ENCODE measurements around the gene CDK13.
"Not testable (repeated sequence)": the region's sequence is repeated elsewhere in the genome, so short reads cannot be mapped to it uniquely, and the experiment has no call there.

CDK13 gene

DNA sequence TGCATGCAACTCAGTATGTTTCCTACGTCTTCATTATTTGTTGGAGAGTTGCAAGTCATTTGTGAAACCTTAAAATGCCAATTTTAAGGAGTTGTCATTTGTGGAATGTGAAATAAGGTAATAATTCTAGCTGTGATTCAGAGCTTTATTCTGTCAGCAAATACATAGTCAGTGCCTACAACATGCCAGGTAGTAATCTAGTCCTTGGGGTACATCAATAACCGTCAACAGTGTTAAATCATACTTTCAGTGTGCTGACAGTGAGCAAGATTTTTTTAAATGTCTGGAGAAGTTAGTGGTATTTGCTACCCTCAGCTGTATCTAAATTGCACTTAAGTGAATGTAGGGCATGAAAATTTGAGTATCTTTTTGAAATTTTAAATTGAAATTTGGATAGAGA is 147.7 kb downstream of the CDK13 start:
- DNase-seq (ENCODE audit: low read depth), result no peak

DNA sequence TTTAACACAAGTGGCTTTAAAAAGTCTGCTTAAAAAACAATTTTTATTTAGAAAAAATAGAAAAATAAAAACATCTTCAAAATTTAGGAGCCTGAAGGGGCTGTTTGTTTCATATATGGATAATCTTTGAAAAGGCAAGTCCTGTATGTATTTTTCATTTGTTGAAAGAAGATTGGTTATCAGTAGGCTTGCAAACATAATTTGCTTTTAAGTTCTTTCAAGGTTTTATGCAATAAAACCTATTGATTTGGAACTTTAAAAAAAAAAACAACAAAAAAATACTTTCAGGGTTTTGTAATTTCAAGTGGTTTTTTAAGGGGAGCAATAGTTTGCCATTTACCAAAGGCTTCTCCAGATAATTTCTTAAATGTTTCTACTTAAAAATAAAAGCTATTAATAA is 148.8 kb downstream of the CDK13 start:
- DNase-seq (ENCODE audit: low read depth), result no peak

DNA sequence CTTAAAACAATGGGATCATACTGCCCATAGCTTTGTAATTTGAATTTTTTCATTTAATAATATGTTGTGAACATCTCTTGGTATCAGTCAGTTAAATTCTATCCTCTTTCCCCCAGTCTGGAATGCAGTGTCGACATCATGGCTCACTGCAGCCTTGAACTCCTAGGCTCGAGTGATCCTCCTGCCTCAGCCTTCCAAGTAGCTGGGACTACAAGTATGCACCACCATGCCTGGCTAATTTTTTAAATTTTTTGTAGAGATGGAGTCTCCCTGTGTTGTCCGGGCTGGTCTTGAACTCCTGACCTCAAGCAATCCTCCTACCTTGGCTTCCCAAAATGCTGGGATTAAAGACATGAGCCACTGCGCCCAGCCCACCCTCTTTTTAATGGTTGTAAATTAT is 149.8 kb downstream of the CDK13 start:
- DNase-seq (ENCODE audit: low read depth), result no peak

DNA sequence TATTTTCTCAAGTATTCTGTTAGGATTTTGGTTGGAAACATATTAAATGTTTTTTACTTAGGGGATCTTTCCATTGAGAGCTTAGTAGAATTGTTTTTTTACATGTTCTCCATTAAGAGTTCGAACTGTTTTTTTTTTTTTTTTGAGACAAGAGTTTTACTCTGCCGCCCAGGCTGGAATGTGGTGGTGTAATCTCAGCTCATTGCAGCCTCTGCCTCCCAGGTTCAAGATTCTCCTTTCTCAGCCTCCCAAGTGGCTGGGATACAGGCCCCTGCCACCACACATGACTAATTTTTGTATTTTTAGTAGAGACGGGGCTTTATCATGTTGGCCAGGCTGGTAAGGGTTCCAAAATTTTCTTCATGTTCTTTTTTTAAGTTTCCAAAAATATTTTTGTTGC is 151.1 kb downstream of the CDK13 start:
- no peak for DNase-seq (ENCODE audit: low read depth)

DNA sequence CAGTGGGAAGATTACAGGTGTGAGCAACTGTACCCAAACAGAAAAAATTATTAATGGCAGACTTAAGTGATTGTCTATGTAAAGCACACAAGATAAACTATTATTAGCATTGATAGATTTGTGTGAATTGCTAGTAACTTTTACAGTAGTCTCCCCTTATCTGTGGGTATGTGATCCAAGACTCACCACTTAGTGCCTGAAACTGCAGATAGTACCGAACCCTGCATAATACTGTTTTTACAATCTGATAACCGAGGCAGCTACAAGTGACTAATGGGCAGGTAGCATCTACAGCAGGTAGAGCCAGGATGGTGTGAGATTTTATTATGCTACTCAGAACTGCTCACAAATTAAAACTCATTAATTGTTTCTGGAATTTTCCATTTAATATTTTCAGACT is 152.8 kb downstream of the CDK13 start:
- no peak for DNase-seq (ENCODE audit: low read depth)

DNA sequence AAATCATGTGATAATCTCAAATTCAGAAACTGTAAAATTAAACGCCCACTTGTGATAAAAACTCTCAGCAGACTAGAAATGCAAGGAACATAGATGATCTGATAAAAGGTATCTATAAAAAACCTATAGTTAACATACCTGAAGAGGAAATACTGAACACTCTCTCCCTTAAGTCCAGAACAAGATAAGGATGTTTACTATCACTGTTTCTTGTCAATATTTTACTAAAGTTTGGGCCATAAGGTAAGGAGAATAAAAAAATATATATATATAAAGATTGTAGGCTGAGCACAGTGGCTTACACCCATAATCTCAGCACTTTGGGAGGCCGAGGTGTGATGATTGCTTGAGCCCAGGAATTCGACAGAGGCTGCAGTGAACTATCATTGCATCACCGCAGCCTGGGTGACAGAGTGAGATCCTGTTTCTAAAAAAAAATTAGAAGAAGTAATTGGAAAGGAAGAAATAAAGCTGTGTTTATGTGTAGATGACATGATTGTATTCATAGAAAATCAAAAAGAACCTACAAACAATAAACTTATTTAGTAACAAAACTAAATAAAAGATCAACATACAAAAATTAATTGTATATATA is 155.9 kb downstream of the CDK13 start:
- DNase-seq (ENCODE audit: low read depth), result no peak

DNA sequence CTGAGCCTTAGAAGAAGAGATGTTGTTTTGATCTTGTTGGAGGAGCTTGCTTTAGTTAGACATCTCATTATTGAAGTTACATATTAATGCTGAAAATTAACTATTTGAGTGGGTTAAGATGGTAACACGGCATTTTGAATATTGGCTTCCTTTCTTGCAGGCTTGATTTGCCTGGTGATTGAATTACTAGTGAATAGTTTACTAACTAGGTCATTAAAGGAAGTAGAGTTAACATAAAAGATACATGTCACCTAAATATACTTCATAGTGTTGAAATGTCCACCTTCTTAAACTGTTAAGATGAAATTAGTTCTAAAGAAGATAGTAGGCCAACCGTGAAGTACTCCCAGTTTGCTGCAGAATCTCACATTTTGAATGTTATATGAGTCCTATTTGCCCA is 165.9 kb downstream of the CDK13 start:
- DNase-seq (ENCODE audit: low read depth), result no peak

DNA sequence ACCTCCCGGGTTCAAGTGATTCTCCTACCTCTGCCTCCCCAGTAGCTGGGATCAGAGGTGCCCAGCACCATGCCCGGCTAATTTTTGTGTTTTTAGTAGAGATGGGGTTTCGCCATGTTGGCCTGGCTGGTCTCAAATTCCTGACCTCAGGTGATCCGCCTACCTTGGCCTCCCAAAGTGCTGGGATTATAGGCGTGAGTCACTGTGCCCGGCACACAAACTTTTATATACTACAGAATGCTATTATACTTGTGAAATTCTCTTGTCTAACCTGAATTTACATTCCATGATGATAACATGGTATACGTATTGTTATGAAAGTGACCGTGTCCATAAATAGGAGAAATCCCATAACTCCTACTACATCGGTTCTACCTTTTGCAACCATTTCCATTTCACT is 167.1 kb downstream of the CDK13 start:
- DNase-seq (ENCODE audit: low read depth), result not testable (repeated sequence)

DNA sequence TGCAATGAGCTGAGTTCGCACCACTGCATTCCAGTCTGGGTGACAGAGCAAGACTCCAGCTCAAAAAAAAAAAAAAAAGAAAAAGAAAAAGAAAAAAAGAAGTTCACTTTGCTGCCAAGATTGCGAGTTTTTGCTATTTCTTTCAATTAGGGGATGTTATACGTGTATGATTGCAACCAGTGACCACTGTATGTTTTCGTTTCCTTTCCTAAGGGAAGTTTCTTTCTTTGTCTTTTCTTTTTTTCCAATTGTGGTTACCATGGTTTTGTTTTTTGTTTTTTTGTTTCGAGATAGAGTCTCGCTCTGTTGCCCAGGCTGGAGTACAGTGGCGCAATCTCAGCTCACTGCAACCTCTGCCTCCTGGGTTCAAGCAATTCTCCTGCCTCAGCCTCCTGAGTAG is 168.1 kb downstream of the CDK13 start:
- not testable (repeated sequence) for DNase-seq (ENCODE audit: low read depth)

DNA sequence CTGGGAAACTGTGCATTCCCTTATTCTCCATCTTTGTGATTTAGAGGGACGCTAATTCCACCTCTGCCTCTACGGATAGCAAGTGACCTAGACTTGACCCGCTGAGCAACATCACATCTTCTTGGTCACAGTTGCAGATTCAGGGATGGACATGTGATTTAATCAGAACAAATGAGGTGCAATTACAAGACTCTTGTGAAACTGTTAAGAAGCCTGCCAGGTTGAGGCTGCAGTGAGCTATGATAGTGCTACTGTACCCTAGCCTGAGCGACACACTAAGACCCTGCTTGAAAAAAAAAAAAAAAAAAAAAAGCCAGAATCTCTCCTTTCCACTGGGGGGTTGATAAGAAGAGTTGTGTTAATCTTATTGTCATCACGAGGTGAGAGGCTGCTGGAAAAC is 170.0 kb downstream of the CDK13 start:
- no peak for DNase-seq (ENCODE audit: low read depth)

DNA sequence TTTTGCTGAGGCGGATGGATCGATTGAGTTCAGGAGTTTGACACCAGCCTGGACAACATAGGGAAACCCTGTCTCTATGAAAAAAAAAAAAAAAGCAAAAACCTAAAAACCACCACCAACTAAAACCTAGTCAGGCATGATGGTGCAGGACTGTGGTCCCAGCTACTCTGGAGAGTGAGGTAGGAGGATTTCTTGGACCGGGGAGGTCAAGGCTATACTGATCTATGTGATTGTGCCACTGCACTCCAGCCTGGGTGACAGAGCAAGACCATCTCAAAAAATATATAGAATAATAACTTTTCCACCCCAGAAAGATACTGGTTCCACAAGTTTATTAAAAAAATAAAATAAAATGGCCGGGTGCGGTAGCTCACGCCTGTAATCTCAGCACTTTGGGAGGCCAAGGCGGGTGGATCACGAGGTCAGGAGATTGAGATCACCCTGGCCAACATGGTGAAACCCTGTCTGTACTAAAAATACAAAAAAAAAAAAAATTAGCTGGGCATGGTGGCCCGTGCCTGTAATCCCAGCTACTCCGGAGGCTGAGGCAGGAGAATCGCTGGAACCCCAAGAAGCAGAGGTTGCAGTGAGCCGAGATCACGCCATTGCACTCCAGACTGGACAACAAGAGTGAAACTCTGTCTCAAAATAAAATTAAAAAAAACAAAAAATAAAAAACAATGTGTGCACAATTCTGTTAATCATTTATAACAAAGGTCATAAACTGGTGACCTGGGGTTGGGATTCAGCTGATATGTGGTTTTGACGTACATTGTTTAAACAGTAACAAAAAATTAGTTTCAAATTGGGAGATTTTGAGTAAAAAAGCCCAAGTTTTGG is 172.3 kb downstream of the CDK13 start:
- not testable (repeated sequence) for DNase-seq (ENCODE audit: low read depth)

DNA sequence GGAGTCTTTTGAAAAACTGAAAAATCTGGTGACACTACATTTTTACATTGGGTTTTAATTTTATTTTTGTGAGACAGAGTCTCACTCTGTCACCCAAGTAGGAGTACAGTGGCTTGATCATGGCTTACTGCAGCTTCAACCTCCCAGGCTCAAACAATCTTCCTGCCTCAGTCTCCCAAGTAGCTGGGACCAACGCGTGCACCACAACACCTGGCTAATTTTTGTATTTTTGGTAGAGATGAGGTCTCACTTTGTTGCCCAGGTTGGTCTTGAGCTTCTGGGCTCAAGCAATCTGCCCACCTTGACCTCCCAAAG is 172.8 kb downstream of the CDK13 start:
- no peak for DNase-seq (ENCODE audit: low read depth)

DNA sequence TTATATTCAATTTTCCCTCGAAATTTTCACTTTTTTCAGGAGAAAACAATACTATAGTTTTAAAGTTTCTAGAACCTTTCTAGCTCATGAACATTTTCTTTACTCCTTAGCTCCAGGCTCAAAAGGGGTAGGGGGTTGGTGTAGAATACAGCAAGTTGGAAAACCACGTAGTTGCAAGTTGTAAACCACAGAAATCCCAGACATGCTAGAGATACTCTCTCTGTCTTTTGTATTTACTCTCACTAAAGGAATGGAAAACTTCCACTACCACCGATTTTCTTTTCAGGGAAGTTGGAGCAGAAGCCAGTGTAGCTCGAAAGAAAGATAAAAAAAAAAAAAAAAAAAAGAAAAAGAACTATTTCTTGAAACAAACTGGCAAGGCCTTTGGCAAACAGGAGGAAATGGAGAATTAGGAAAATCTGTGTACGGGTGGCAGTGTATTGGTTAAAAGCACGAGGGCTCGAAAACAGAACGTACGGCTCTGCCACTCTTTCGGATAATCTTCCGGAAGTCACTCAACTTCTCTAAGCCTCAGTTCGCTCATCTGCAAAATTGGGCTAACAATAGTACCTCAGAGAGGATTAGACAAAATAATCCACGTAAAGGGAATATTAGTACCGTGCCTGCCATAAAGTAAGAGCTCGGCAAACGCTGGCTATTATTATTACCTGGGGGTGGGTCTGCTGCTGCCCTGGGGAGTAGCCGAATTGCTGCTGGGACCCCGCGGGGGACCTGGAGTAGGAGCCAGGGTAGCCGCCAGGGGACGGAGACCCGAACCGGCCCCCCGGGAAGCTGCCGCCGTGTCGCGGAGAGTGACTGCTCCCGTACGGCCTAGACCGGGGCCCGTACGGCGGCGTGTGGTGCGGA is 183.7 kb downstream of the CDK13 start:
- no peak for DNase-seq (ENCODE audit: low read depth)

DNA sequence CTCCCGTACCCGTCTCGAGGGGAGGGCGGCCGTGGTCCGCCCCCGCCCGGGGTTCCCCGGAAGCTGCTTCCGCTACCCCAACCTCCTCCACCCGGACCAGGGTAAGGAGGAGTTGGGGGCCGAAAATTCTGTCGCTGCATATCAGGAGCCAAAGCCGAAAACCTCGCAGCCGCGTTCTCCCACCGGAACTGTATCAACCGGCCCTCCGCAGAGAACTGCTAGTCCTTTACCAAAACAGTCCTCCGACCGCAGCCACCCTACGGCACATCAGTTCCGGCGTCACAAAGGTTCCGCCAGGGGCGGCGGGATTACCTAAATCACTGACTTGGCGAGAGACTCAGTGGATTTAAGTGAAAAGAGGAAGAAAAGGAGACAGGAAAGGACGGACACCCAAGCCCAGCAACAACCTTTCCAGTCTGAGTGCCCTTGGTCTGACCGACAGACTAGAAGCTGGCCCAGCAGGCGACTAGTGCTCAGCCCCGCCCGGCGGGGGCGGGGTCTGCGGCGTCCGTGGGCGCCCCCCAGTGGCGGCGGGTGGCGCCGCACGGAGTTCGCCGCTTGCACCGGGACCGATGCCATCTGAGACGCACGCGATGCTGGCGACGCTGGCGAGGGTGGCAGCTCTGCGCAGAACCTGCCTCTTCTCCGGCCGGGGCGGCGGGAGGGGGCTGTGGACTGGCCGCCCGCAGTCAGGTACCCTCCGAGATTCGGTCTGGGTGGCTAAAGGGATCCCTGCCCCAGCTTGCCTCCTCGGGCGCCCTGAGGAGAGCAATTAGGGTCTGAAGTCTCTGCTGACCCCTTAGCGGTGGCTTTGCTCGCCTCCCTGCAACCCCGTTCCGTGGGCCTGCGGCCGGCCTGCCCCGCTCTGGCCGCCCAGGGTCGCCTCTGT is 184.6 kb downstream of the CDK13 start, which contains the start of the genes MPLKIP and SUGCT:
Gene MPLKIP, minus strand, starts transcription at position 195 of the 889 bp plus-strand sequence. Its CDS starts 55 bp downstream, at position 140.
Gene SUGCT, plus strand, starts transcription at position 578 of the 889 bp plus-strand sequence.
- peak; percentile 70 for DNase-seq (ENCODE audit: low read depth)

DNA sequence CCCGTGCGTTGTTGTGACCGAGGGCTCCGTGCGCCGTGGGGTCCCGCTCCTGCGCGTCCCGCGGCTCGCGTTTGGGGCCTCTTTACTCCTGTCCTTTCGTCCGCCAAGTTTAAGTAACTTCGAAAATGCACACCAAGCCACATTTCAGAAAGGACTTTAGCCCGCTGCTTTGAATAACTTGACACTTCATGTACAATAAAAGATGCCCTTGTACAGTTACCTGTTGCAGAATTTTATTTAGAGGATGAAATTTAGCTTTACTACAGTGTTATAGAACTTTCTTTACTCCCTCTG is 185.2 kb downstream of the CDK13 start:
- no peak for DNase-seq (ENCODE audit: low read depth)

DNA sequence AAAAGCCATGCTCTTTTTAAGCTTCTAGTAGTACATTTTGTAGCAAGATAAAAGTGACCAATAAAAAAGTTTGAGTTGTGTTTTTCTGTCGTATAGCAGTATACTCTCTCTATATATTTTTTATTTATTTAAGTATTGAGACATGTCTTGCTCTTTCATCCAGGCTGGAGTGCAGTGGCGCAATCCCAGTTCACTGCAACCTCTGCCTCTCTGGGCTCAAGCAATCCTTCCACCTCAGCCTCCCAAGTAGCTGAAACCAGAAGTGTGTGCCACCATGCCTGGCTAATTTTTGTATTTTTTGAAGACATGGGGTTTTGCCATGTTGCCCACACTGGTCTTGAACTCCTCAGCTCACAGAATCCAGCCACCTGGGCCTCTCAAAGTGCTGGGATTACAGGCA is 187.5 kb downstream of the CDK13 start:
- no peak for DNase-seq (ENCODE audit: low read depth)

DNA sequence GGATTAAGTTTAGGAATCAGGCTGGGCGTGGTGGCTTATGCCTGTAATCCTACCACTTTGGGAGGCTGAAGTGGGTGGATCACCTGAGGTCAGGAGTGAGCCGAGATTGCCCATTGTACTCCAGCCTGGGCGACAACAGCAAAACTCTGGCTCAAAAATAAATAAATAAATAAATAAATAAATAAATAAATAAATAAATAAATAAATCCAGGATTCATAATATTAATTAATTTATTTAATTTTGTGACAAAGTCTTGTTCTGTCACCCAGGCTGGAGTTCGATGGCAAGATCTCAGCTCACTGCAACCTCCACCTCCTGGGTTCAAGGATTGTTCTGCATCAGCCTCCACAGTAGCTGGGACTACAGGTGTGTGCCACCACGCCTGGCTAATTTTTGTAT is 188.9 kb downstream of the CDK13 start:
- no peak for DNase-seq (ENCODE audit: low read depth)

DNA sequence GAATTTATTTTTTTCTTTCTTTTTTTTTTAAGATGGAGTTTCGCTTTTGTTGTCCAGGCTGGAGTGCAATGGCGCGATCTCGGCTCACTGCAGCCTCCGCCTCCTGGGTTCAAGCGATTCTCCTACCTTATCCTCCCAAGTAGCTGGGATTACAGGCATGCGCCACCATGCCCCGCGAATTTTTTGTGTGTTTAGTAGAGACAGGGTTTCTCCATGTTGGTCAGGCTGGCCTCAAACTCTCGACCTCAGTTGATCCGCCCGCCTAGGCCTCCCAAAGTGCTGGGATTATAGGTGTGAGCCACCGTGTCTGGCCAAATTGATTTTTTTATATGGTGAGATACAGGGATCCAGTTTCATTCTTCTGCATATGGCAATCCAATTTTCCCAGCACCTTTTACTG is 189.8 kb downstream of the CDK13 start:
- not testable (repeated sequence) for DNase-seq (ENCODE audit: low read depth)

DNA sequence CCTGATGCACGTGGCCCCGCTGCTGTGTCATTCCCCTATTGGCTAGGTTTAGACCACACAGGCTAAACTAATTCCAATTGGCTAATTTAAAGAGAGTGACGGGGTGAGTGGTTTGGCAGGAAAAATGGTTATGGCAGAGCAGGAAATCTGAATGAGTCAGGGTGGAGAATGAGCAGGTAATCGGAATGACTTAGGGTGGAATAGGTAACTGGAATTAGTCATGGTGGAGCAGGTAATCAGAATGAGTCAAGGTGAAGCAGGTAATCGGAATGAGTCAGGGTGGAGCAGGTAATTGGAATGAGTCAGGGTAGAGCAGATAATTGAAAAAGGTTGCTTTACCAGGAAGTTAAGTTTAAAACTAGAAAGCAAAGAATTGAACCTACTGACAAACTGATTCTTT is 191.9 kb downstream of the CDK13 start:
- not testable (repeated sequence) for DNase-seq (ENCODE audit: low read depth)

DNA sequence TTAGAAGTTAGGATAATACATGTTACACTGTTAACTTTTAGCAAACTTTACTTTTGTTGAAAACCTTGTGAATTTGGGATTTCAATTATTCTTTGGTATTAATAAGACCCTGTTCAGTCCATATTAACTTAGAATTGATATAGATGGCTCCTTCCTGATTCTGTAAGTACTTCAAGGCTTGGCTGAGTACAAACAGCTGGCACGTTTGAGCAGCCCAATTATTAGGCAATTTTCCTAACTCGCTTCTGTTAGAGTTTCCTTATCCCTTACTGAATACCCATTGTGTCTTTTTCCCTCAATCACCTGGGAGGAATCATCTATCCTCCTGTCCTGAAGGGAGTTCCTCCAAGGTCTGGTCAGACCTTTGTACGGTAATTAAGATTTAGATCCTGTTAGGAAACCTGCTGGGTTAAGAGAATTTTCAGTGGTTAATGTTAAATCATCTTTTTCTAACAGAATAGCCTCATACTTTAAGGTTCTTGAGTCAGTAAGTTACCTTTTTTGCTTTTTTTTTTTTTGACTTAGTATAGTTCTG is 195.6 kb downstream of the CDK13 start:
- not testable (repeated sequence) for DNase-seq (ENCODE audit: low read depth)

DNA sequence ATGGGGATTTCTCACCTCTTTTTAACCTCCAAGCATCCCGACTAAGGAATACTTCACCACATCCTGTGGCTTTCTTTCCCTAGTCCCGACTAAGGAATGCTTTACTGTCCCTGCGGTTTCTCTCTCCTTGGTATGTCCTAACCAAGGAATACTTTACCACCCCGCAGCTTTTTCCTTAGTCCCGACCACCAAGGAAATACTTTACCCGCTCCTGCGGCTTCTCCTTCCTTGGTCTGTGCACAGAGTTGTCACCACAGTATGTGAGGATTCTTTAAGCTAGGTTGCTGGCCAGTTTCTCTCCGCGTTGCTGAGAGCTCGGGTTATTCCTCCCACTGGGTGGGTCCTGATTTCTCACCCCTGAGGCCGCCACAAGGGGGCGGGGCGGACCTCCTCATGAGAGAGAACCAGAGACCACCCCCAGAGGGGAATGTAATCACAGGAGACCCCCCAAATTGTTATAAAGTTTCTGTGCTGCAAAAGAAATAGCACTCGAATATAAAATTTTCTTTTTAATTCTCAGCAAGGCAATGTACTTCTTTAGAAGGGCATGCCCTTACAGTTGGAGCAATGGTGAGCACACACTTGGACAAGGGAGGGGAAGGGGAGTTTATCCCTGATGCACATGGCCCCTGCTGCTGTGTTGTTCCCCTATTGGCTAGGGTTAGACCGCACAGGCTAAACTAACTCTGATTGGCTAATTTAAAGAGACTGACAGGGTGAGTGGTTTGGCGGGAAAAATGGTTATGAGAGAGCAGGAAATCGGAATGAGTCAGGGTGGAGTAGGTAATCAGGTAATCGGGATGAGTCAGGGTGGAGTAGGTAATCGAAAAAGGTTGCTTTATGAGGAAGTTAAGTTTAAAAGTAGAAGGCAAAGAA is 197.6 kb downstream of the CDK13 start:
- no peak for DNase-seq (ENCODE audit: low read depth)
